ENCODE data around the gene MFSD11. TPM values are rescaled to one million over a fixed set of nuclear protein-coding genes. Genes with fewer than 3 reads are reported as not detected.
"Not testable (repeated sequence)": the region's sequence is repeated elsewhere in the genome, so short reads cannot be mapped to it uniquely, and the experiment has no call there.

The MFSD11 gene
- total RNA-seq, 1 donor from 2014 or later, result 38.7 TPM

- H3K27ac Mint-ChIP-seq, result no peak overlapping the region
- peaks cover 3% of the 10 kb centered on the region for H3K9me3 Mint-ChIP-seq (ENCODE audit: low read depth)
- no peak for DNase-seq (ENCODE audit: low spot score, unreplicated experiment)
- no peak overlapping the region for H3K4me3 Mint-ChIP-seq (ENCODE audit: low read depth)
- H3K36me3 Mint-ChIP-seq (ENCODE audit: insufficient read depth), result peaks cover 3% of the 10 kb centered on the region
- TF ChIP-seq CTCF (IDR thresholded peaks at IDR 0.05; ENCODE audit: unreplicated experiment), result no peak
- no peaks in the 10 kb centered on the region for H3K27me3 Mint-ChIP-seq
- no peaks in the 10 kb centered on the region for H3K4me1 Mint-ChIP-seq (ENCODE audit: low read depth)
These were observed 59.4 kb downstream of the MFSD11 start for GRCh38 chr17:76797241-76797840.

GRCh38 chr17:76801706-76802105 is 63.8 kb downstream of the MFSD11 start:
- Mint-ChIP-seq H3K27ac (no peak overlapping the region), H3K27me3 (no peaks in the 10 kb centered on the region), H3K36me3 (ENCODE audit: insufficient read depth) (peaks cover 2% of the 10 kb centered on the region), H3K4me1 (ENCODE audit: low read depth) (no peaks in the 10 kb centered on the region), H3K9me3 (ENCODE audit: low read depth) (no peaks in the 10 kb centered on the region), H3K4me3 (ENCODE audit: low read depth) (no peak overlapping the region)
- DNase-seq (ENCODE audit: low spot score, unreplicated experiment), result no peak
- TF ChIP-seq CTCF (IDR thresholded peaks at IDR 0.05; ENCODE audit: unreplicated experiment), result no peak

GRCh38 chr17:76805319-76805718 is 67.4 kb downstream of the MFSD11 start:
- H3K27ac Mint-ChIP-seq, result no peak overlapping the region
- H3K36me3 Mint-ChIP-seq (ENCODE audit: insufficient read depth), result peaks cover 3% of the 10 kb centered on the region
- no peak for TF ChIP-seq CTCF (IDR thresholded peaks at IDR 0.05; ENCODE audit: unreplicated experiment)
- no peak overlapping the region for H3K4me3 Mint-ChIP-seq (ENCODE audit: low read depth)
- no peak for DNase-seq (ENCODE audit: low spot score, unreplicated experiment)
- H3K27me3 Mint-ChIP-seq, result no peaks in the 10 kb centered on the region
- H3K4me1 Mint-ChIP-seq (ENCODE audit: low read depth), result no peaks in the 10 kb centered on the region
- no peaks in the 10 kb centered on the region for H3K9me3 Mint-ChIP-seq (ENCODE audit: low read depth)

- not testable (repeated sequence) for H3K27ac Mint-ChIP-seq; H3K4me3 Mint-ChIP-seq (ENCODE audit: low read depth); H3K36me3 Mint-ChIP-seq (ENCODE audit: insufficient read depth); H3K4me1 Mint-ChIP-seq (ENCODE audit: low read depth); H3K9me3 Mint-ChIP-seq (ENCODE audit: low read depth); DNase-seq (ENCODE audit: low spot score, unreplicated experiment); H3K27me3 Mint-ChIP-seq
These were observed 68.2 kb downstream of the MFSD11 start for GRCh38 chr17:76806151-76806550.

GRCh38 chr17:76806767-76807166 is 68.8 kb downstream of the MFSD11 start:
- not testable (repeated sequence) for H3K27me3 Mint-ChIP-seq; DNase-seq (ENCODE audit: low spot score, unreplicated experiment); H3K4me1 Mint-ChIP-seq (ENCODE audit: low read depth); H3K27ac Mint-ChIP-seq; H3K4me3 Mint-ChIP-seq (ENCODE audit: low read depth); H3K36me3 Mint-ChIP-seq (ENCODE audit: insufficient read depth); H3K9me3 Mint-ChIP-seq (ENCODE audit: low read depth)

GRCh38 chr17:76808326-76808725 is 70.4 kb downstream of the MFSD11 start:
- DNase-seq (ENCODE audit: low spot score, unreplicated experiment), result no peak
- H3K27me3 Mint-ChIP-seq, result peaks cover 5% of the 10 kb centered on the region
- H3K36me3 Mint-ChIP-seq (ENCODE audit: insufficient read depth), result peaks cover 3% of the 10 kb centered on the region
- no peak overlapping the region for H3K27ac Mint-ChIP-seq
- no peak overlapping the region for H3K4me3 Mint-ChIP-seq (ENCODE audit: low read depth)
- no peaks in the 10 kb centered on the region for H3K9me3 Mint-ChIP-seq (ENCODE audit: low read depth)
- no peak for TF ChIP-seq CTCF (IDR thresholded peaks at IDR 0.05; ENCODE audit: unreplicated experiment)
- peaks cover 3% of the 10 kb centered on the region for H3K4me1 Mint-ChIP-seq (ENCODE audit: low read depth)
